ENCODE data around the gene PPARA.

PPARA gene

GRCh38 chr22:46238541-46238940 is 88.2 kb downstream of the PPARA start:
- Histone ChIP-seq H3K36me3 (ENCODE audit: control insufficient read depth, insufficient read depth, low read length) (no peaks in the 10 kb centered on the region), H3K27ac (ENCODE audit: low read depth, low read length, severe bottlenecking) (no peak overlapping the region), H3K9me3 (ENCODE audit: control insufficient read depth, low read length) (no peaks in the 10 kb centered on the region), H3K4me3 (ENCODE audit: extremely low read depth, insufficient read depth, low read length, poor library complexity, severe bottlenecking) (no peak overlapping the region), H3K4me1 (ENCODE audit: control insufficient read depth, insufficient read depth, low read length, poor library complexity, severe bottlenecking) (no peaks in the 10 kb centered on the region)
- WGBS, 2 experiments (ENCODE audit: insufficient coverage in 2 of 2) = 93 to 94% methylated on average over 16 of the region's 16 CpGs

DNA sequence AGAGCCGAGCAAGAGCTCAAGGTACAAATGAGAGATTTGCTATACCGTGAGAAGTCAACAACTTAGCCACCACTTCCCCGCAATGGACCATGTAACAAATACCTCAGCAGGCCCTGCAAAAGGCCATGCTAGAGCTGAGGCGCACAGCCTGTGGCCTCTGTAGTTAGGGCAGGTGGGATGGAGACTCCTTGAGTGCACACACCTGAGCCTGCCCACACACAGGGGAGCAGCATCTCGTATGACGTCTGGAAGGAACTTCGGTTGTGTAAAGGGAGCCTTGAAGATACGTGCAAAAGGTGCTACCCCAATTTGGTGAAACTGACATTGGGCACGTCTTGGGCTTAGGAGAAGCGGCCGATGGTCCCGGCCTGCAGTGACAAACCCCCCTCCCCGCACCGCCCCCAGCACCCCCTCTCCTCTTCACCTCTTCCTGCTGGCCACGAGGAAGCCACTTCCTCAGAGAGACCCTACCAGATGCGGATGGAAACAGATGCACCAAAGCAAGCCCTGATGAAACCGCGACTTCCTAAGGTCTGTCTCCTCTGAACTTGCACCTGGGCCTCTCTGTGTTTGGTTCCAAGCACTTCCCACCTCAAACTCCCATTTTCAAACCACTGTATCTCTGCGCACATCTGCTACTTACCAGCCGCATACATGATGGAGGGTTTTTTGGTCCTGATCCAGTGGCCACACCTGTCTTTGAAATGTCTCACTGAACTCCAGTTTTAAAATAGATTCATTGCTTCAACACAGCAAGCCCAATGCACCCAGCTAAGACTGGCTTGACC is 89.1 kb downstream of the PPARA start:
- no peaks in the 10 kb centered on the region for H3K9me3 ChIP-seq (ENCODE audit: control insufficient read depth, low read length)
- H3K4me3 ChIP-seq (ENCODE audit: extremely low read depth, insufficient read depth, low read length, poor library complexity, severe bottlenecking) = no peak overlapping the region
- 94 to 96% methylated on average over 12 to 14 of the region's 20 CpGs for WGBS, 2 experiments (ENCODE audit: insufficient coverage in 2 of 2)
- no peak overlapping the region for H3K27ac ChIP-seq (ENCODE audit: low read depth, low read length, severe bottlenecking)
- H3K36me3 ChIP-seq (ENCODE audit: control insufficient read depth, insufficient read depth, low read length) = no peaks in the 10 kb centered on the region
- no peaks in the 10 kb centered on the region for H3K4me1 ChIP-seq (ENCODE audit: control insufficient read depth, insufficient read depth, low read length, poor library complexity, severe bottlenecking)

- Histone ChIP-seq H3K9me3 (ENCODE audit: control insufficient read depth, low read length) (no peaks in the 10 kb centered on the region), H3K4me3 (ENCODE audit: extremely low read depth, insufficient read depth, low read length, poor library complexity, severe bottlenecking) (no peak overlapping the region), H3K36me3 (ENCODE audit: control insufficient read depth, insufficient read depth, low read length) (no peaks in the 10 kb centered on the region), H3K4me1 (ENCODE audit: control insufficient read depth, insufficient read depth, low read length, poor library complexity, severe bottlenecking) (no peaks in the 10 kb centered on the region), H3K27ac (ENCODE audit: low read depth, low read length, severe bottlenecking) (no peak overlapping the region)
- 92 to 93% methylated on average over 2 of the region's 2 CpGs for WGBS, 2 experiments (ENCODE audit: insufficient coverage in 2 of 2)
These were observed 89.7 kb downstream of the PPARA start for GRCh38 chr22:46240073-46240472.

GRCh38 chr22:46240506-46240905 is 90.2 kb downstream of the PPARA start:
- Histone ChIP-seq H3K27ac (ENCODE audit: low read depth, low read length, severe bottlenecking) (no peak overlapping the region), H3K9me3 (ENCODE audit: control insufficient read depth, low read length) (no peaks in the 10 kb centered on the region), H3K4me3 (ENCODE audit: extremely low read depth, insufficient read depth, low read length, poor library complexity, severe bottlenecking) (no peak overlapping the region), H3K36me3 (ENCODE audit: control insufficient read depth, insufficient read depth, low read length) (no peaks in the 10 kb centered on the region), H3K4me1 (ENCODE audit: control insufficient read depth, insufficient read depth, low read length, poor library complexity, severe bottlenecking) (no peaks in the 10 kb centered on the region)
- 95 to 97% methylated on average over 5 of the region's 6 CpGs for WGBS, 2 experiments (ENCODE audit: insufficient coverage in 2 of 2)

DNA sequence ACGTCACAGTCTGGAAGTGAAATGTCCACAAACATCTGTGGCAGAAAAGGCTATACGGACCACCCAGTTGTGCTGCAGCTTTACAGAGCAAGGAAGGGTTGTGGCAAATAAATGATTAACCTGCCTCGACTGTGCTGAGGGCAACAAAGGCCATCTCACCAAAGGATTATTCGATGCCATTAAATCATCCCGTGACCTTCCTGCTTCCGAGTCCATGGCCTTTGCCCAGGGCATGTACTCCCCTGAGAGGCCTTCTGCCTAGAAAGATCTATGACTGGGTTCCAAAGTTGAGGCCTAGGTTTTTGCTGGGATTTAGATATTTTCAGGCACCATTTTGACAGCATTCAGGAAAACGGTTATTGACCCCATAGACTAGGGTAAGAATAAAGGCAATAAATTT is 90.6 kb downstream of the PPARA start:
- Histone ChIP-seq H3K9me3 (ENCODE audit: control insufficient read depth, low read length) (no peaks in the 10 kb centered on the region), H3K36me3 (ENCODE audit: control insufficient read depth, insufficient read depth, low read length) (no peaks in the 10 kb centered on the region), H3K27ac (ENCODE audit: low read depth, low read length, severe bottlenecking) (no peak overlapping the region), H3K4me1 (ENCODE audit: control insufficient read depth, insufficient read depth, low read length, poor library complexity, severe bottlenecking) (no peaks in the 10 kb centered on the region), H3K4me3 (ENCODE audit: extremely low read depth, insufficient read depth, low read length, poor library complexity, severe bottlenecking) (no peak overlapping the region)
- WGBS, 2 experiments (ENCODE audit: insufficient coverage in 2 of 2) = 83 to 93% methylated on average over 5 to 6 of the region's 7 CpGs

DNA sequence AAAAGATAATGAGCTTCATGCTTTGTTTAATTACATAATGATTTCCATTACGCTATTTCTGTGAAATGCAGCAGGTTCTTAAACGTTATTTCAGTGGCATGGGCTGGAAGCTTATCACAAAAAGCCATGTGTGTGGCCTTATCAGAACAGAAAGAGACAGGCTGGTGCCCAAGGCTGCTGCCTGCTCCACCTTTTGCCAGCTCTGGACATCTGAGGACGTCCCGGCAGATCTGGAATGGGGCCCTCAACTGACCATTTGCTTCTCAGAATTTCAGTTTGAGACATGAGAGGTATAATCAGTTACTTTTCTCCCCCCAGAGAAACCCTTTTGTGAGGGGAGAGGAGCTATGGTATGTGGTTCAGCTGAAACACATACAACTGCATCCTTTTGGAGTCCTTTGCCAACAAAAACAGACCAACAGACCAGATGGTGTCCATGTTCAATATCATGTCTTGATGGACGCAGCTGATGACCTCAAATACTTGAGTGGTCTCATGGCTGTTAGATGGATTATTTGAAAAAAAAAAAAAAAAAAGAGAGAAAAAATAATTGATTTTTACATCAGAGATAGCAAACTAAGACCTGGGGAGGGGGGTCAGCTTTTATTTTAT is 91.2 kb downstream of the PPARA start:
- Histone ChIP-seq H3K4me3 (ENCODE audit: extremely low read depth, insufficient read depth, low read length, poor library complexity, severe bottlenecking) (no peak overlapping the region), H3K36me3 (ENCODE audit: control insufficient read depth, insufficient read depth, low read length) (no peaks in the 10 kb centered on the region), H3K9me3 (ENCODE audit: control insufficient read depth, low read length) (no peaks in the 10 kb centered on the region), H3K4me1 (ENCODE audit: control insufficient read depth, insufficient read depth, low read length, poor library complexity, severe bottlenecking) (no peaks in the 10 kb centered on the region), H3K27ac (ENCODE audit: low read depth, low read length, severe bottlenecking) (no peak overlapping the region)
- WGBS, 2 experiments (ENCODE audit: insufficient coverage in 2 of 2) = 90 to 92% methylated on average over 2 to 4 of the region's 5 CpGs

GRCh38 chr22:46242076-46242475 is 91.8 kb downstream of the PPARA start:
- Histone ChIP-seq H3K4me3 (ENCODE audit: extremely low read depth, insufficient read depth, low read length, poor library complexity, severe bottlenecking) (no peak overlapping the region), H3K4me1 (ENCODE audit: control insufficient read depth, insufficient read depth, low read length, poor library complexity, severe bottlenecking) (no peaks in the 10 kb centered on the region), H3K9me3 (ENCODE audit: control insufficient read depth, low read length) (no peaks in the 10 kb centered on the region), H3K27ac (ENCODE audit: low read depth, low read length, severe bottlenecking) (no peak overlapping the region), H3K36me3 (ENCODE audit: control insufficient read depth, insufficient read depth, low read length) (no peaks in the 10 kb centered on the region)
- WGBS, 2 experiments (ENCODE audit: insufficient coverage in 2 of 2) = 87 to 97% methylated on average over 7 to 10 of the region's 10 CpGs

DNA sequence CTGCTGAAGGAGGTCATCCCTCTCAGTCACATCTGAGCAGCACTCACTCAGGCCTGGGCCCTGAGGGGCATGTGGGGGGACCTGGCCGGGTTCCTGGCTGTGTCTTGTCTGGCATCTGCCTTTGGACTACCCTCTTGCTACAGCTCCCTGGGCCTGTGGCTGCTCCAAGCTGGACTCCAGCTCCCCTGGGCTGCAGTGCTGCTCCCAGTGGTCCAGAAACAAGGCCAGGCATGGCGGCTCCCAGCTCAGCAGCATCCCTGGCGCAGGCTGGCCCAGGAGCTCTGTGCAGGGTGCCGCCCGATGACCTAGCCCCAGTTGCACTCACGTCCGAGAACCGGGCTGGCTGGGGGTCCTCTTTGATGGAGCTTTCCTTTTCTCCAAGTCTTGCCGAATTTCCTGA is 94.4 kb downstream of the PPARA start:
- H3K27ac ChIP-seq (ENCODE audit: low read depth, low read length, severe bottlenecking) = no peak overlapping the region
- peaks cover 4% of the 10 kb centered on the region for H3K4me1 ChIP-seq (ENCODE audit: control insufficient read depth, insufficient read depth, low read length, poor library complexity, severe bottlenecking)
- 93 to 95% methylated on average over 8 to 9 of the region's 9 CpGs for WGBS, 2 experiments (ENCODE audit: insufficient coverage in 2 of 2)
- H3K9me3 ChIP-seq (ENCODE audit: control insufficient read depth, low read length) = no peaks in the 10 kb centered on the region
- no peaks in the 10 kb centered on the region for H3K36me3 ChIP-seq (ENCODE audit: control insufficient read depth, insufficient read depth, low read length)
- no peak overlapping the region for H3K4me3 ChIP-seq (ENCODE audit: extremely low read depth, insufficient read depth, low read length, poor library complexity, severe bottlenecking)

- H3K4me1 ChIP-seq (ENCODE audit: control insufficient read depth, insufficient read depth, low read length, poor library complexity, severe bottlenecking) = peaks cover 4% of the 10 kb centered on the region
- no peaks in the 10 kb centered on the region for H3K36me3 ChIP-seq (ENCODE audit: control insufficient read depth, insufficient read depth, low read length)
- H3K27ac ChIP-seq (ENCODE audit: low read depth, low read length, severe bottlenecking) = no peak overlapping the region
- no peak overlapping the region for H3K4me3 ChIP-seq (ENCODE audit: extremely low read depth, insufficient read depth, low read length, poor library complexity, severe bottlenecking)
- no peaks in the 10 kb centered on the region for H3K9me3 ChIP-seq (ENCODE audit: control insufficient read depth, low read length)
- 90 to 92% methylated on average over 11 to 16 of the region's 16 CpGs for WGBS, 2 experiments (ENCODE audit: insufficient coverage in 2 of 2)
These were observed 95.2 kb downstream of the PPARA start for GRCh38 chr22:46245511-46245910.

- Histone ChIP-seq H3K9me3 (ENCODE audit: control insufficient read depth, low read length) (no peaks in the 10 kb centered on the region), H3K4me1 (ENCODE audit: control insufficient read depth, insufficient read depth, low read length, poor library complexity, severe bottlenecking) (peaks cover 4% of the 10 kb centered on the region), H3K36me3 (ENCODE audit: control insufficient read depth, insufficient read depth, low read length) (no peaks in the 10 kb centered on the region), H3K4me3 (ENCODE audit: extremely low read depth, insufficient read depth, low read length, poor library complexity, severe bottlenecking) (no peak overlapping the region), H3K27ac (ENCODE audit: low read depth, low read length, severe bottlenecking) (no peak overlapping the region)
- 90 to 96% methylated on average over 8 to 9 of the region's 10 CpGs for WGBS, 2 experiments (ENCODE audit: insufficient coverage in 2 of 2)
These were observed 95.9 kb downstream of the PPARA start for GRCh38 chr22:46246178-46246577.

- no peak overlapping the region for H3K4me3 ChIP-seq (ENCODE audit: extremely low read depth, insufficient read depth, low read length, poor library complexity, severe bottlenecking)
- WGBS, 2 experiments (ENCODE audit: insufficient coverage in 2 of 2) = 96 to 100% methylated on average over 2 of the region's 2 CpGs
These were observed 97.2 kb downstream of the PPARA start for GRCh38 chr22:46247443-46247975.

More at GRCh38 chr22:46247443-46247975, 97.2 kb downstream of the PPARA start:
- no peaks in the 10 kb centered on the region for H3K9me3 ChIP-seq (ENCODE audit: control insufficient read depth, low read length)
- peaks cover 4% of the 10 kb centered on the region for H3K4me1 ChIP-seq (ENCODE audit: control insufficient read depth, insufficient read depth, low read length, poor library complexity, severe bottlenecking)
- H3K36me3 ChIP-seq (ENCODE audit: control insufficient read depth, insufficient read depth, low read length) = no peaks in the 10 kb centered on the region
- no peak overlapping the region for H3K27ac ChIP-seq (ENCODE audit: low read depth, low read length, severe bottlenecking)
